COLO829 (cell line): ENCODE results near the gene ARL6IP6.

Experiments used
- DNase-seq: peaks from one replicate; pipeline ENCODE4 v3.0.0; 2012; ENCODE audit warnings: low spot score

Gene ARL6IP6

DNA sequence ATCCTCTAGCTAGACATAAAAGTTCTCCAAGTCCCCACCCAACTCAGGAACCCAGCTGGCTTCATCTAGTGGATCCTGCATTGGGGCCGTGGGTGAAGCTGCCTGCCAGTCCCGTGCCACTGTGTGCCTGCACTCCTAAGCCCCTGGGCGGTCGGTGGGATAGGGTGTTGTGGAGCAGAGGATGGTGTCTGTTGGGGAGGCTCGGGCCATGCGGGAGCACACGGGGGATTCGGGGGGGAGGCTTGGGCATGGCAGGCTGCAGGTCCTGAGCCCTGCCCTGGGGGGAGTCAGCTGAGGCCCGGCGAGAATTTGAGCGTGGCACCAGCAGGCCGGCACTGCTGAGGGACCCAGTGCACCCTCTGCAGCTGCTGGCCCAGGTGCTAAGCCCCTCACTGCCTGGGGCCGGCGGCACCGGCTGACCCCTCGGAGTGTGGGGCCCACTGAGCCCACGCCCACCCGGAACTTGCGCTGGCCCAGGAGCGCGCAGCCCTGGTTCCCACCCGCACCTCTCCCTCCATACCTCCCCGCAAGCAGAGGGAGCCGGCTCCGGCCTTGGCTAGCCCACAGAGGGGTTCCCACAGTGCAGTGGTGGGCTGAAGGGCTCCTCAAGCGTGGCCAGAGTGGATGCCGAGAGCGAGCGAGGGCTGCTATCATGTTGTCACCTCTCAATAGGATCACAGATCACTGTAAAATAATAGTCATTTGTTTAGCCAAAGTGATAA lies 86.4 kb downstream of the ARL6IP6 start:
- no peak for DNase-seq

DNA sequence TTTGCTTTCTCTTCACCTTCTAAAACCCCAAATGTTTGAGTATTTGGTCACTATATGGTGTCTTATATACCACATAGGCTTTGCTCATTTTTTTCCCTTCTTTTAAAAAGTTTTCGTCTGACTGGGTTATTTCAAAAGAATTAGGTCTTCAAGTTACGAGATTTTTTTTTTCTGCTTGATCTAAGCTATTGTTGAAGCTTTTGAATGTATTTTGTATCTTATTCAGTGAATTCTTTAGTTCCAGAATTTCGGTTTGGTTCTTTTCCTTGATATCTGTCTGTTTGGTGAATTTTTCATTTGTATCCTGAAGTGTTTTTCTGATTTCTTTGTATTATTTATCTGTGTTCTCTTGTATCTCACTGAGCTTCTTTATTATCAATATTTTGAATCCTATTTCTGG lies 93.5 kb downstream of the ARL6IP6 start:
- DNase-seq: no peak
